ENCODE data around the gene SCN3B.

SCN3B gene

DNA sequence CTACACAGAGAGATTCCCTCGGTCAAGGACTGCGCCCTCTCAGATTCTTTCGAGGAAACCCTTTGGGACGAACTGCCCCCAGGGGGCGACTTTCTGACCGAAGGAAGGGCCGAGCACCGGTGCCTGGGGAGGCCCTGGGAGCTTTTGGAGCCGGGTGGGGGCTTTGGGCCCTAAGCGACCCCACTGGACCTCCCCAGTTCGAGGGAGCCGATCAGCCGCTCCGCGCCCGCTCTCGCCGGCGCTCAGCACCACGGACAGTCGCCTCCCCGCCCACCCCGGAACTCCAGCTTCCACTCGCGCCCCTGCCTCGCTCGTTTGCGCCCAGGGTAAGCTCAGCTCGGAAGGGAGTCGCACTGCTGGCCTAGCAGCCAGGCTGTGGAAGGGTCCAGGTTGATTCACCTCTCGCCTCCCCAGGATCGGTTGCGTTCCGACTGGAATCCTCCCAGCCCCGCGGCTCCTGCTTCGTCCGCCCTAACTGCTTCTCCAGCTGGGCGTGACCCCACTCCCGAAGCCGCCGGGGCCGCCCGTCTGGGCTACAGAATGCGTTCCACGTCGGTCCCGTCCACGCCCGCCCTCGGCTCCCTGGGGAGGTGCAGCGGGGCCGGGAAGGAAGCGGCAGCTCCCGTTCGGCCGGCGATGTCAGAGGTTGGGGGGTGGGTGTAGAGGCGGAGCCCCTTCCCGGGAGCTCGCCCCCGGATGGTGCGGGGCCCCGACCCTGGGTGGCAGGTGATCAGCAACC lies 428 bp downstream of the SCN3B start:
- DNase-seq: no peak

- DNase-seq: no peak
These were observed 969 bp downstream of the SCN3B start for GRCh38 chr11:123653483-123653826.

DNA sequence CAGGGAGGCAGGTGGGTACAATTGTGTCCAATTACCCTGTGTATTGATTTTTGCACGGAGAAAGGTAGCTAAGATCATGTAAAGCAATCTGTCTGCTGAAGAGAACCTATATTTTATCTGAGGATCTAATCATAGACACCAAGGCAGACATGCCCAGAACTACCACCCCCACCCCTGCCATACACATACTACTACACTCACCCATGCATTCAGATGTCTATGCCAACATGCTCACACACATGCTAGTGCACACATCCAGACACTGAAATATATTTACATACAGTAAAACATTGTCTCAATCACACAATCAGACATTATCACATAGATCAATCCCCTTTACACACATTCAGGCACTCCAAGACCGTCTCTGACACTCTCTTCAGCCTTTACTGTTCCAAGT lies 1.8 kb downstream of the SCN3B start:
- DNase-seq: no peak

DNA sequence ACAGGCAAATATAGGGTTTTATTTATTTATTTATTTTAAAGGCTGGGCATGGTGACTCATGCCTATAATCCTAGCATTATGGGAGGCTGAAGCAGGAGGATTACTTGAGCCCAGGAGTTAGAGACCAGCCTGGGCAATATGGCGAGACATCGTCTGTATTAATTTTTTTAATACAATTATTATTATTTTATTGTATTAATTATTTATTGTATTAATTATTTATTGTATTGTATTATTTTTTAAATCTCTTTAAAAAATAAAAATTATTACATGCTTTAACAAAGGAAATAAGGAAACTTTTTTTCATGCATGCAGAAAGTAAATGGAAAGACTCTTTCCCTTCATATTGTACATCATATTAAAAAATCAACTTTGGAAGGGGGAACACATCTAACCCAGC lies 3.5 kb downstream of the SCN3B start:
- no peak for DNase-seq

DNA sequence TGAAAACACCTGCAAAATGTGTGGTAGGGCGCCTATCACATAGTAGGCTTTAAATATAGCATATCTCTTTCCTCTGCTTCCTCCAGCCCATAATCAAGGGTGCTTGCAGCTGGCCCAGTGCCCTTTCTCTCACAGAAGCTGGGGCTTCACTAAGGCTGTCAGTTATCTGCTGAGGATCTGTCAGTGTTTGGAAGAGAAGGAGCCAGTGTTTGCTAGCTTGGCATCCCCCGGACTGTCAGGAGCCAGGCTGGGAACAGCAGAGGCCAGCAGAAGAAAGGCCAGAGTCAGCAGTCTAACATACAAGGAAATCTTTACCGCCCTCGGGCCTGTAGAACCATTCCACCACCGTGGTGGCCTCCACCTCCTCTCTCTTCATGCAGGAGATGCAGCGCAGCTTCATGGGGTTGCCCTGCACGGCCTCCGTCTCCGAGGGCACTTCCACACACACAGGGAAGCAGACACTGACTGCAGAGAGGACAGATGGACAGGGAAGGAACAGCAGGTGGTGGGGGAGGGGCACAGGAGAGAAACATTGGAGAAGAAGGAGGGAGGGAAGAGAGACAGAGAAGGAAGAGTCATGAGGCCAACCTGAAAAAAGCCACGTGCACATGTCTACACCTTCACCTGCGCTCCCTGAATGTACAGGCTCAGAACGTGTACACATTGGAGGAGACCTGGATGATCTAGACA lies 9.0 kb downstream of the SCN3B start:
- no peak for DNase-seq

- no peak for DNase-seq
These were observed 12.0 kb downstream of the SCN3B start for GRCh38 chr11:123642435-123642834.

- DNase-seq: no peak
These were observed 13.0 kb downstream of the SCN3B start for GRCh38 chr11:123641495-123641840.

GRCh38 chr11:123640677-123641494 lies 13.5 kb downstream of the SCN3B start:
- DNase-seq: no peak

DNA sequence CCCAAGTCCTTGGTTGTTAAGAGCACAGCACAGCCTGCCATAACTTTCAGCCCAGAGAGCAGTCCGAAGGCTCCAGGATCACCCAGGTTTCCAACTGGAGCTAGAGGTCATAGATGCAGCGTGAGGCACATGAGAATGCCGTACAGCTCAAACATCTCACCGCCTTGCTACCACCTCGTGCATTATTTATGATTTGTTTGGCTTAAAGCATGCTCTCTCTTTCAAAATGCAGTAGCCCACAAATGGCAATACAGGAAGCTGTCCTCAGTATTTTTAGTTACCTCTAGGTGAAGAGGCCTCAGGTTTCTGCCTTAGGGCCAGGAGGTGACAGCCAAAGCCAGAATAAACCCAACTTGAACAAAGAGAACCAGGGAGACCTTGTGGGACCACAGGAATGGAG lies 14.4 kb downstream of the SCN3B start:
- no peak for DNase-seq

- DNase-seq: no peak
These were observed 24.3 kb downstream of the SCN3B start for GRCh38 chr11:123630126-123630608.

DNA sequence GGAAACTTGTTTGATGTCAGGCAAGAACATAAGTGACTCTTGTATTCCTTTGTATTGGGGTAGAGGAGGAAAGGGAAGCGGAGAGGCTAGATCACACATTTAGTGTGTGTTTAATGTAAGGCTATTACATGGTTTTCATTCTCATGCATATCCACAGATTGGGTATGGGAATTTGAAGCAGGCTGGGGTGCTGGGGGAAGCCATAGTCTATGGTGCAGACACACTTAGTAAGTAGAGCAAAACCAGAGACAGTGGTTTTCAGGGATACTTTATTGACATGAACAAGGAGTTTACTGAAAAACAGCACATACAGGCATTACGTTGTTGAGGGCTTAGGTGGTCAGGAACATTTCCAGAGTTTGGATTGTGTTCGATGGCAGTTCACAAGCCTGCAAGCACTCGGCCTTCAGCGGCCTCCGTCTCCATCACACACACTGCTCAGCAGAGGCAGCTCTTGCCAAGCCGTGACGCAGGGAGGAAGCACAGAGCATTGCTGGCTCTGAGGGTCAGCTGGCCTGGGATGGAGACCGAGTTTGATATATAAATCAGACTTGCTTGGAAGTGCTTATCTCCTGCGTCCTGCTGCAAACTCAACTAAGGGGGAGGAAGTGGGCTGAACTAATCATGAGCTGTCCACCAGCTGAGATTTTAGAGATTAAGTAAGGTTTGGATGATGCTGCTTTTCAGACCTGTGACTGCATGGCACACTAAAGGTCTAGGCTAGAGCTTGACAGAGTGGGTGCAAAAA lies 25.3 kb downstream of the SCN3B start:
- DNase-seq: no peak

- no peak for DNase-seq
These were observed 29.4 kb downstream of the SCN3B start for GRCh38 chr11:123624974-123625373.

DNA sequence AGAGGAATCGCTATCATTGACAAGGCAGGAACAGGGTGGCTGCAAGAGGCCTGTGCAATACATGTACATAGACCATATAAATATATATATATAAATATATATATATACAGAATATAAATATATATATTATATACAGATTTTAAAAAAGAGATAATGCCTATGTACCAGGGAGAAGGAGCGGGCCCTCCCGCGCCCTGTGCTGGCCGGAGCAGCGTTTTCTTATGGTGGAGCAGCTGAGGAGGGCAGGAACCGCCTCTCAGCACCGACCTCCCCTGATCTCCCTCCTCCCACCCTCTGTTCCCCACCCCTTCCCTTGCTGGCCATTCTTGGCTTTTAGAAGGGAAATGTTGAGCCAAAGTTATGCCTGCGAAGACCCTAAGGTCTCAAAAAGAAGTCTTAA lies 31.8 kb downstream of the SCN3B start:
- DNase-seq: no peak

GRCh38 chr11:123616505-123617198 lies 37.8 kb downstream of the SCN3B start:
- no peak for DNase-seq

DNA sequence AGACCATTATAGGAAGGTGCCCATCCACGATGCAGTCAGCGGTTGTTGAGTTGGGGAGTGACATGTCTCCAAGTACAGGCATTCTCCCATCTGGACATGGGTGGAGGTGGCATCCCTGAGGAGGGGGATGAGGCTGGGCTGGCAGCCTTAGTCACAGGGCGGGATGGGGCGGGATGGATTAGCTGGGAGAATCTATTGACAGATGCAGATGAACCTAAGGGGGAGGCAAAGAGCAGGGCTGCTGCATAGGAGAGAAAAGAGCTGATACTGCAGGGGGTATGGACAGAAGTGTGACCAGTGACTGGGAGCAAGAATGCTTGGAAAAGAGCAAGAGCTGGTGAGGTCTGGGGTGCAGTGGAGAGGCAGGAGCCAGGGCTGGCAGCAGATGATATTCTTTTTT lies 42.7 kb downstream of the SCN3B start:
- DNase-seq: no peak

DNA sequence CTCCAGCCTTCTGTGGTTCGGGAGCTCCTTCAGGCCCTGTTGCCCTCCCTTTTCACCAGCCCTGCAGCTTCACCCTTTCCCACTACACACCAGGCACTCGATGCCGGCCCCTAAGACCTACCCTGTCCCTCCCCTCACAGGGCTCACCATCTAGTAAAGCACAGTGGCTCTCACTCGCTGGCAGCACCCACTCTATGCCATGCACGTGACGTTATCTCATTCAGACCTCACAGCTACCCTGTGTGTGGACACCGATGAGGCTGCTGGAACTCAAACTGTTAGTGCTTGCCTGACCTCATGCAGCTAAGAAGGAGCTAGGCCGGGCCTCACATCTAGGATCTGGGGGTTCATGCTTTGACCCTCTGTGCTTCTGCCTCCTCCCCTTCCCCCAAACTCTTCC lies 45.5 kb downstream of the SCN3B start:
- DNase-seq: no peak

DNA sequence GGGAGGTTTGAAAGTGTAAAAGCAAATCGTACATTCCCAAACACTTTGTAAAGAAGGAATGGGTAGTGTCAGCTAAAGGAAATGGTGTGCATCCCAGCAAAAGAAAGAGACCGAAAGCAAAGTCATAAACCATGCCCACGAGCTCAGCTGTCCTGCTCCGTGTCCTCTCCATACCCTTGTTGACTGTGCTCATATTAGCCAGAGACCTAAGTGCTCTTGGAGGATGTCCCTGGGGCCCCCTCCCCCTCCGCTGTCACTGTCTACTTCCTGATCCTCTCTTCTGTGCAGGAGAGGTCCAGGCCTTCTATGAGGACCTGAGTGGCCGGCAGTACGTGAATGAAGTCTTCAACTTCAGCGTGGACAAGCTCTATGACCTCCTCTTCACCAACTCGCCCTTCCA lies 46.1 kb downstream of the SCN3B start:
- DNase-seq: no peak

- no peak for DNase-seq
These were observed 46.6 kb downstream of the SCN3B start for GRCh38 chr11:123607781-123608180.

- no peak for DNase-seq
These were observed 50.8 kb downstream of the SCN3B start for GRCh38 chr11:123603666-123604065.

DNA sequence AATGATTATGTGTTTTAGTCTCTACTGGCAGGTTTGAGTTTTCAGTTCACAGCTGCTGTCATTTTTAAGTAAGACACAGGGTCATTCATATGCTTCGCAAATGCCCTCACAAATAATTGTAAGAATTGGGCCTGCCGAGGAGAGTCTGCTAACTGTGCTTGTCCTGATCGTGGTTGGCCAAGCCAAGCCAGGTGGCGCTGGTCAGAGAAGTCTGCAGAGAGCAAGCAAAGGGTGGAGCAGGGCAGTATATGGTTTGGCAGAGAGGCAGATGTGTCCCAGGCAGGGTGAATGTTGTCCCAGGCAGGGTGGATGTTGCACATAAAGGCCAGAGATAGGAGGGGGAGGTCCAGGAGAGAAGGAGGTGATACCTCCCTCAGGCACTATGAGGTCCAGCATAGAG lies 52.7 kb downstream of the SCN3B start:
- DNase-seq: no peak

DNA sequence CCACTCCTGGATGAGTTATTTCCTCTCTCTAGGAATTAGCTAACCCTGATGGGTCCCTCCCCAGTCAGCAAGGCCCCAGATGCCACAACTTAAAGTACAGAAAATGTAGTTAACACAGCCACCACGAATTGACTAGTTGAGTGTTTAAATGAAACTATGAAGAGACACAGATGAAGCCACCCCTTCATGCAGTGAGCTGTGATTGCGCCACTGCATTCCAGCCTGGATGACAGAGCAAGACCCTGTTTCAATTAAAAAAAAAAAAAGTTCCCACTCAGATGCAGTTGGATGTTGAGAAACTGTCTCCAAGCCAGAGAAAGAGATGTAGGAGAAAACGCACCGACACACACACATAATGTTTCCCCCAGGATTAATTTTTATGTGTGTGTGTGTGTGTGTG lies 53.3 kb downstream of the SCN3B start:
- DNase-seq: no peak

GRCh38 chr11:123597859-123598258 lies 56.6 kb downstream of the SCN3B start:
- no peak for DNase-seq

DNA sequence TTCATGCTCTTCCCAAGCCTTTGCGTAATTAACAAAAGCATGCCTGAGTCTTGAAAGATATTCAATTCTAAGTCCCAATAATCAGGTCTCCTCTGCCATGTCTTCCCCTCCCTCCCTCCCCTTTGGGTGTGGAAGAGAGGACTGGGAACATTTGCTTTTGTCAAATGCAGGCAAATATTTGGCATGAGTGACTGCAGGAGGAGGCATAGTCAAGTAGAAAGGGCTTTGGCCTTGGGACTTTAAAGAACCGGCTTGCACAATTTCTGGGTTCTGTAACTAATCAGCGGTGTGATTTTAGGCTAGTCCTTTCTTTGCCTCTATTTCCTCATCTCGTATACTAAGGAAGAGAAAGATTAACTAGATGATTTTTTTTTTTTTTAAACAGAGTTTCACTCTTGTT lies 59.5 kb downstream of the SCN3B start:
- DNase-seq: no peak
